Measurements from ENCODE around the gene THNSL1.

GRCh38 chr10:25028711-25029110 lies 12.3 kb downstream of the THNSL1 start:
- TF ChIP-seq CTCF (IDR thresholded peaks at IDR 0.05) (no peak), EP300 (IDR thresholded peaks at IDR 0.05) (no peak)
